Neuronal stem cell (in vitro differentiated cells): Measurements from ENCODE around the gene ZNF662.

Source experiments
- DNase-seq: peaks from one replicate; pipeline ENCODE4 v3.0.0-alpha.2; 2013; ENCODE audit warnings: low spot score
- H2AFZ ChIP-seq: one replicate; pipeline ENCODE4 v1.6.1; 2013; ENCODE audit warnings: mild to moderate bottlenecking, low read length, inconsistent platforms
- H2AK5ac ChIP-seq: 2 replicates; pipeline ENCODE4 v1.6.1; 2013; ENCODE audit warnings: low read depth, mild to moderate bottlenecking, inconsistent platforms, low read length, moderate library complexity, mixed read lengths
- H2BK120ac ChIP-seq: 2 replicates; pipeline ENCODE4 v1.6.1; 2013; ENCODE audit warnings: low read depth, mild to moderate bottlenecking, inconsistent platforms, low read length, moderate library complexity, mixed read lengths
- H2BK12ac ChIP-seq: one replicate; pipeline ENCODE4 v1.6.1; 2013; ENCODE audit warnings: low read length, inconsistent platforms
- H2BK15ac ChIP-seq: 2 replicates; pipeline ENCODE4 v1.6.1; 2013; ENCODE audit warnings: mild to moderate bottlenecking, low read length, inconsistent platforms, mixed read lengths
- H2BK5ac ChIP-seq: one replicate; pipeline ENCODE4 v1.6.1; 2013; ENCODE audit warnings: inconsistent platforms, mild to moderate bottlenecking, low read length, moderate library complexity
- H3K14ac ChIP-seq: one replicate; pipeline ENCODE4 v1.6.1; 2013; ENCODE audit warnings: low read length, inconsistent platforms
- H3K18ac ChIP-seq: 2 replicates; pipeline ENCODE4 v1.6.1; 2013; ENCODE audit warnings: low read length, inconsistent platforms
- H3K23ac ChIP-seq: 2 replicates; pipeline ENCODE4 v1.6.1; 2013; ENCODE audit warnings: low read depth, mild to moderate bottlenecking, mixed read lengths, low read length, inconsistent platforms; ENCODE audit not compliant: poor library complexity
- H3K27ac ChIP-seq: replicated peaks from 3 replicates; pipeline ENCODE4 v1.5.1; 2013; ENCODE audit warnings: low read length, inconsistent platforms
- H3K27me3 ChIP-seq, 3 experiments: 2 replicates each; pipeline ENCODE4 v1.6.1; 2013; ENCODE audit warnings: low read length in 3 of 3, mild to moderate bottlenecking in 2 of 3, inconsistent platforms in 1 of 3, low read depth in 1 of 3, mixed read lengths in 1 of 3, moderate library complexity in 1 of 3; ENCODE audit not compliant: control insufficient read depth in 3 of 3, insufficient read depth in 3 of 3
- H3K36me3 ChIP-seq, 2 donors: replicated peaks in 1 of 2; 2 replicates each; pipeline ENCODE4 v1.6.1; 2013; ENCODE audit warnings: low read length in 2 of 2; ENCODE audit not compliant: control insufficient read depth in 2 of 2, insufficient read depth in 2 of 2
- H3K4ac ChIP-seq: 2 replicates; pipeline ENCODE4 v1.6.1; 2013; ENCODE audit warnings: inconsistent platforms, mild to moderate bottlenecking, low read length, moderate library complexity
- H3K4me1 ChIP-seq, 2 donors: 1 replicate in 1 of 2; 2 replicates in 1 of 2; pipeline ENCODE4 v1.6.1; 2013; ENCODE audit warnings: low read length in 2 of 2, low read depth in 1 of 2; ENCODE audit not compliant: control insufficient read depth in 2 of 2, insufficient read depth in 1 of 2
- H3K4me2 ChIP-seq: one replicate; pipeline ENCODE4 v1.6.1; 2013; ENCODE audit warnings: mild to moderate bottlenecking, low read length, inconsistent platforms; ENCODE audit not compliant: insufficient read depth, poor library complexity, severe bottlenecking
- H3K4me3 ChIP-seq, 2 donors: 2 replicates each; pipeline ENCODE4 v1.5.1; 2013; ENCODE audit warnings: low read length in 2 of 2, mild to moderate bottlenecking in 2 of 2, inconsistent platforms in 1 of 2, moderate library complexity in 1 of 2
- H3K79me1 ChIP-seq: one replicate; pipeline ENCODE4 v1.6.1; 2013; ENCODE audit warnings: low read depth, mild to moderate bottlenecking, inconsistent platforms, low read length, moderate library complexity
- H3K9ac ChIP-seq: one replicate; pipeline ENCODE4 v1.6.1; 2013; ENCODE audit warnings: mild to moderate bottlenecking, low read depth, low read length, inconsistent platforms; ENCODE audit not compliant: poor library complexity
- H3K9me3 ChIP-seq, 2 donors: replicated peaks in 1 of 2; 2 replicates each; pipeline versions ENCODE3 to v1.6.1; 2013; ENCODE audit warnings: low read length in 2 of 2, mild to moderate bottlenecking in 2 of 2, inconsistent platforms in 1 of 2, low read depth in 1 of 2, mixed read lengths in 1 of 2, moderate library complexity in 1 of 2; ENCODE audit not compliant: control insufficient read depth in 2 of 2, insufficient read depth in 1 of 2
- H4K8ac ChIP-seq: one replicate; pipeline ENCODE4 v1.6.1; 2013; ENCODE audit warnings: low read depth, mild to moderate bottlenecking, inconsistent platforms, low read length, moderate library complexity
- H4K91ac ChIP-seq: one replicate; pipeline ENCODE4 v1.6.1; 2013; ENCODE audit warnings: low read length, low read depth, mild to moderate bottlenecking, inconsistent platforms; ENCODE audit not compliant: poor library complexity
- WGBS, 2 donors: extraction: QIAGEN DNeasy Blood & Tissue Kit; methylation state at CpG; one replicate each; pipeline ENCODE4 v1.1.7; 2013; ENCODE audit warnings: missing lambda C conversion rate in 2 of 2, mixed read lengths in 1 of 2; ENCODE audit not compliant: insufficient read length in 2 of 2, insufficient replicate concordance in 1 of 2; ENCODE audit errors: extremely low coverage in 2 of 2; 5-methylcytosine and 5-hydroxymethylcytosine counted together

The ZNF662 gene

GRCh38 chr3:42926310-42926709 lies 20.4 kb downstream of the ZNF662 start:
- no peak for DNase-seq
- no peak overlapping the region for H3K4me2 ChIP-seq
- H3K23ac ChIP-seq: no peak overlapping the region
- no peak overlapping the region for H2BK15ac ChIP-seq
- H2AK5ac ChIP-seq: no peak overlapping the region
- no peak overlapping the region for H2BK120ac ChIP-seq
- H2AFZ ChIP-seq: no peak overlapping the region
- no peak overlapping the region for H4K91ac ChIP-seq
- no peaks in the 10 kb centered on the region for H3K79me1 ChIP-seq
- no peak overlapping the region for H2BK5ac ChIP-seq
- H4K8ac ChIP-seq: no peak overlapping the region
- no peaks in the 10 kb centered on the region for H3K36me3 ChIP-seq
- no peak overlapping the region for H3K4me3 ChIP-seq
- no peak overlapping the region for H3K27ac ChIP-seq
- no peak overlapping the region for H2BK12ac ChIP-seq
- H3K4me1 ChIP-seq: no peaks in the 10 kb centered on the region
- no peaks in the 10 kb centered on the region for H3K9me3 ChIP-seq
- H3K18ac ChIP-seq: no peak overlapping the region
- no peak overlapping the region for H3K4ac ChIP-seq
- no peak overlapping the region for H3K14ac ChIP-seq
- H3K9ac ChIP-seq: no peak overlapping the region
- peaks cover 0 to 2% (median 0%) of the 10 kb centered on the region in 3 experiments for H3K27me3 ChIP-seq

DNA sequence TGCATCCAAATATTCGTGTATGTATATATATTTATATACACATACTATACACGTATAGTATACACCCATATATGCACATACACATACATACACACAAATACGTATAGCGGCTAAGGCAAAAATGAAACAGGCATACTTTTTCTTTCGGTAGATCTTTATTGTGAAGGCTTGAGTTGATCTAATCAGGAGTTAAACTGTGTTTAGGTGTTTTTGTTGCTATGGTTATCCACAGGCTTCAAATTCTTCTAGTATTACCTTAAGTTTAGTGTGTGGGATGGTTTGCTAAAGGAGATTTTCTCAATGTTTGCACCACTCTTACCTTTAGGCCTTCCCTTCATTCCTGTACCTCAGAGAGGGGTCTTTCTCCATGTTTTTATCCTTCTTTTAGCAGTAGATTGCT lies 28.2 kb downstream of the ZNF662 start:
- DNase-seq: no peak
- no peak overlapping the region for H3K14ac ChIP-seq
- no peak overlapping the region for H3K27ac ChIP-seq
- H2BK15ac ChIP-seq: no peak overlapping the region
- no peak overlapping the region for H3K4me2 ChIP-seq
- no peaks in the 10 kb centered on the region for H3K9me3 ChIP-seq
- no peak overlapping the region for H2BK120ac ChIP-seq
- no peak overlapping the region for H3K9ac ChIP-seq
- no peak overlapping the region for H3K4me3 ChIP-seq
- H3K36me3 ChIP-seq: no peaks in the 10 kb centered on the region
- H4K91ac ChIP-seq: no peak overlapping the region
- H4K8ac ChIP-seq: no peak overlapping the region
- H2BK12ac ChIP-seq: no peak overlapping the region
- H2AK5ac ChIP-seq: no peak overlapping the region
- H3K4ac ChIP-seq: no peak overlapping the region
- H3K18ac ChIP-seq: no peak overlapping the region
- no CpG with 5 or more reads among the region's 5 CpGs for WGBS, 2 donors
- H3K79me1 ChIP-seq: no peaks in the 10 kb centered on the region
- no peaks in the 10 kb centered on the region for H3K4me1 ChIP-seq
- no peak overlapping the region for H2AFZ ChIP-seq
- no peaks in the 10 kb centered on the region for H3K27me3 ChIP-seq
- H2BK5ac ChIP-seq: no peak overlapping the region
- no peak overlapping the region for H3K23ac ChIP-seq

DNA sequence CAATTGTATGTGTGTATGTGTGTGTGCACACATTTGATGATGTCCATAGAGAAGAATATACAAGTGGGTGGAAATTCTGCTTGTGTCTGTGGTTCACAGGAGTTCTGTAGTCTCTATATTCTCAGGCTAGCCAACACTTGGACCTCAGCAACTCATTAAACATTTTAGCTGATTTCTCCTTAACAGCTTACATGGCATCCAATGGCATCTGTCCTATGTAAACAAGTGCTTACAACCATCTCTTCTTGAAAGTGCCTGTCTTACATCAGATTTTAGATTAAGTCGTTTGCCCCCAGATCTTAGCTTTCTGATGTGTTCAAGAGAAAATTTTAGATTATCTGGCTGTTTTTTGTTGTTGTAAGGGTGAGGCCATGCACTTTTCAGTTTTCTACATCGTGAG lies 29.0 kb downstream of the ZNF662 start:
- Histone ChIP-seq H3K27ac (no peak overlapping the region), H3K36me3 (no peaks in the 10 kb centered on the region), H3K4me1 (no peaks in the 10 kb centered on the region), H3K14ac (no peak overlapping the region), H3K79me1 (no peaks in the 10 kb centered on the region), H3K4me2 (no peak overlapping the region), H2AFZ (no peak overlapping the region), H2BK12ac (no peak overlapping the region), H2BK5ac (no peak overlapping the region), H3K23ac (no peak overlapping the region), H2AK5ac (no peak overlapping the region), H3K9me3 (no peaks in the 10 kb centered on the region), H3K18ac (no peak overlapping the region), H2BK120ac (no peak overlapping the region), H4K91ac (no peak overlapping the region), H3K4ac (no peak overlapping the region), H2BK15ac (no peak overlapping the region), H3K27me3 (no peaks in the 10 kb centered on the region), H3K4me3 (no peak overlapping the region), H3K9ac (no peak overlapping the region), H4K8ac (no peak overlapping the region)
- no CpG with 5 or more reads among the region's 2 CpGs for WGBS, 2 donors
- no peak for DNase-seq

GRCh38 chr3:42935472-42935871 lies 29.5 kb downstream of the ZNF662 start:
- no peak overlapping the region for H3K27ac ChIP-seq
- H3K27me3 ChIP-seq: no peaks in the 10 kb centered on the region
- H2BK120ac ChIP-seq: no peak overlapping the region
- no peak overlapping the region for H2AFZ ChIP-seq
- no CpG with 5 or more reads among the region's 1 CpG for WGBS, 2 donors
- H4K8ac ChIP-seq: no peak overlapping the region
- no peak overlapping the region for H2BK15ac ChIP-seq
- no peak overlapping the region for H3K4me3 ChIP-seq
- no peak overlapping the region for H3K14ac ChIP-seq
- no peak overlapping the region for H2BK12ac ChIP-seq
- no peak overlapping the region for H4K91ac ChIP-seq
- no peaks in the 10 kb centered on the region for H3K36me3 ChIP-seq
- no peak overlapping the region for H3K23ac ChIP-seq
- no peaks in the 10 kb centered on the region for H3K79me1 ChIP-seq
- no peak overlapping the region for H3K4ac ChIP-seq
- no peaks in the 10 kb centered on the region for H3K9me3 ChIP-seq
- H3K18ac ChIP-seq: peak overlapping the region; percentile 33
- H3K4me2 ChIP-seq: no peak overlapping the region
- no peaks in the 10 kb centered on the region for H3K4me1 ChIP-seq
- H2AK5ac ChIP-seq: no peak overlapping the region
- H3K9ac ChIP-seq: peak overlapping the region; percentile 6
- DNase-seq: no peak
- H2BK5ac ChIP-seq: no peak overlapping the region
